GM21723 (cell line): Measurements from ENCODE around the gene ZCCHC7.
"Not testable (repeated sequence)": the region's sequence is repeated elsewhere in the genome, so short reads cannot be mapped to it uniquely, and the experiment has no call there.

ENCODE experiments used
- ATAC-seq: cut with Tn5 transposase; IDR thresholded peaks from one replicate; pipeline ENCODE4 v1.9.1; 2021; ENCODE audit warnings: mild to moderate bottlenecking, moderate library complexity; ENCODE audit not compliant: unreplicated experiment

Gene ZCCHC7

GRCh38 chr9:37290366-37290939 is 170.1 kb downstream of the ZCCHC7 start:
- ATAC-seq, result no peak

- no peak for ATAC-seq
Measured at GRCh38 chr9:37290940-37291485, 170.6 kb downstream of the ZCCHC7 start.

- ATAC-seq, result not testable (repeated sequence)
Measured at GRCh38 chr9:37291612-37292238, 171.4 kb downstream of the ZCCHC7 start.

DNA sequence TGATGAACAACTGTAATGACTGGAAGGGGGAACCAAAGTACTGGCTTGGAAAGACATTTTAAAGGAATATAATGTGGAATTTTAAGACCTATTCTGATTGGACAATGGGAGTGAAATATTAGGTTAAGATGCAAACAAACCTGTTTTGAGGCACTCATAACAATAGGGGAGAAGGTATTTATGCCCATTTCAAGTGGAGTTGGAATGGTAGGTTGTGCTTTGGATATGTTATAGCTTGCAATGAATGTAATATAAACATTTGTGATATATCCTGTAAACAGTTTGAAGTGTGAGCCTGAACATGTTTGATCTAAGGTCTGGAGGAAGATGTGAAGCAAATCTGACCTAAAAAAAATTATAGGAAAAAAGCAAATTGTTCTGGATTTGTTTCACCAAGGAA is 172.5 kb downstream of the ZCCHC7 start:
- no peak for ATAC-seq

- ATAC-seq, result peak; percentile 59
Measured at GRCh38 chr9:37293664-37294524, 173.5 kb downstream of the ZCCHC7 start.

DNA sequence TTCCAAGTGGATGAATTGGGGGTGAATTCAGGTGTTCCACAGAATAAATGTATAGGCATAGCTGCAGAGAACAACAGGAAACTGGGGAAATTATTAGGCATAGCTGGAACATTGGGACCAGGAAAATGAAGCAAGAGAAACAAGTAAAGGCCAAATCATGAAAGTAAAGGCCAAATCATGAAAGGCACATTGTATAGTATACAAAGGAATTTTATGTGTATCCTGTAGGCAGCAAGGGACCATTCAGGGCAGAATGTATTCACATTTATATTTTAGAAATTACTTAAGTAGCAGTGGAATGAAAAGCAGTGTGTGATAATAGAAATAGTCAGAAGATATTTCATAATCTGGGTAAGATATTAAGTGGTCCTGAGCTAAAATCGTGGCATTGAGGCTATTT is 174.8 kb downstream of the ZCCHC7 start:
- no peak for ATAC-seq

DNA sequence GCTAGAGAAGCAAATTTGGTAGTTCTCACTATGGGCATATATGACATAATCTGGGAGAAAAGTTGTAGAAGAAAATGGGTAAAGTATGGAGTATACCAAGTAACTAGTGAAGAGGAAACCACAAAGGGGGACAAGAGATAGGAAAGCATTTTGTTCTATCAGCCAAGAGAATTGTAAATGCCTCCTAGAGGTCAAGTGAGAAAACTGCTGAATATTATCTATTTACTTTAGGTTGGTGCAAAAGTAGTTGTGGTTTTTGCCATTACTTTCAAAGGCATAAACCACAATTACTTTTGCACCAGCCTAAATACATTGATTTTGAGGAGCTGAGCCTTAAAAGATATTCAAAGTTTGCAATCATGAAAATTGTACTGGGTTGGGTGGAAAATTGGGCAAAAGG is 175.4 kb downstream of the ZCCHC7 start:
- ATAC-seq, result no peak

- ATAC-seq, result no peak
Measured at GRCh38 chr9:37297592-37297991, 177.2 kb downstream of the ZCCHC7 start.

DNA sequence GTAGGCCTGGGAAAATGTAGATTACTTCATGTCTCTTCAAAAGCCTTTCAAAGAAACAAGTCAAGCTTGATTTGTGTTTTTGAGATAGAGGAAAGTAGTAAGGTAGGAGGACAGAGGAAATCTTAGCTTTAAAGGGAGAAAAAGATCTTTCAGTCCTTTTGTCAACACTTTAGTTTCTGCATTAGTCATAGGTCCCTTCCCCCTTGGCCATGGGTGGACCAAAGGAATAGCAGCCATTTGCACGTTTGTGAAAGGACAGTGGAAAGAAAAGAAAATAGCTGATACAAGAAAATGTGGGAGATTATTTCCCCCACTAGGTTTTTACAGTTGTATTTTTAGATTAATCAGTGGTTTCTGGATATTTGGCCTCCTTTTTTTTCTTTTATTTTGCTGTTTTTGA is 180.2 kb downstream of the ZCCHC7 start:
- peak; percentile 48 for ATAC-seq

GRCh38 chr9:37301042-37301853 is 180.9 kb downstream of the ZCCHC7 start:
- no peak for ATAC-seq

- no peak for ATAC-seq
Measured at GRCh38 chr9:37301854-37302172, 181.4 kb downstream of the ZCCHC7 start.

GRCh38 chr9:37302277-37302676 is 181.9 kb downstream of the ZCCHC7 start:
- peak; percentile 80 for ATAC-seq

DNA sequence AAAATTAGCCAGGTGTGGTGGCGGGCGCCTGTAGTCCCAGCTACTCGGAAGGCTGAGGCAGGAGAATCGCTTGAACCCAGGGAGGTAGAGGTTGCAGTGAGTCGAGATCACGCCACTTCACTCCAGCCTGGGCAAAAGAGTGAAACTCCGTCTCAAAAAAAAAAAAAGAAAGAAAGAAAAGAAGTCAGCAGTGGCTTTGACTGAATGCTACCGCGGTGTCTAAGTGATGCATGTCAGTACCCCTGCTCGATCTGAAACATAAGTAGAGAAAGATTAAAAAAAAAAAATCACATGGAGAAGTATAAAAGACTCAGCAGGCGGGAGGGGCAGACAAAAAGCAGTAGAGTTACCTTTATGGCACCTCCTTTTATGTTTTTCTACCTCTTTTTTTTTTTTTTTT is 182.9 kb downstream of the ZCCHC7 start:
- not testable (repeated sequence) for ATAC-seq

DNA sequence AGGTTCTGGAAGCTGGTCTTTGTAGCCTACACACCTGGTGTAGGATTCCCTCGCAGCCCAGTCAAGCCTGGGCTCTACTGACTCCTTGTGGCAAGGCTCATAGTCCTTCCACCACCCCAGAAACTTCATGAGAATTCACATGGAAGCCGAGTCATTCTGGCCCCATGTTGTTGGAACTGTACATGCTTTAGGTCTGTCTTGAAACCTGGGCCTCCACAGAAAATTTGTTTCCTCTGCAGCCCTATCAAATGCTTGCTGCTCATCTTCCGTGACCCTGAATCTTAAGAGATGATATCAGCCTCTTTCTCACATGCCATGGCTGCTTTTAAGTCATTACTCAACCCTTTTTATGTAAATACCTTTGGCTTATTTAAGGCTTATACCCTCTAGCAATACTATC is 188.8 kb downstream of the ZCCHC7 start:
- ATAC-seq, result no peak

DNA sequence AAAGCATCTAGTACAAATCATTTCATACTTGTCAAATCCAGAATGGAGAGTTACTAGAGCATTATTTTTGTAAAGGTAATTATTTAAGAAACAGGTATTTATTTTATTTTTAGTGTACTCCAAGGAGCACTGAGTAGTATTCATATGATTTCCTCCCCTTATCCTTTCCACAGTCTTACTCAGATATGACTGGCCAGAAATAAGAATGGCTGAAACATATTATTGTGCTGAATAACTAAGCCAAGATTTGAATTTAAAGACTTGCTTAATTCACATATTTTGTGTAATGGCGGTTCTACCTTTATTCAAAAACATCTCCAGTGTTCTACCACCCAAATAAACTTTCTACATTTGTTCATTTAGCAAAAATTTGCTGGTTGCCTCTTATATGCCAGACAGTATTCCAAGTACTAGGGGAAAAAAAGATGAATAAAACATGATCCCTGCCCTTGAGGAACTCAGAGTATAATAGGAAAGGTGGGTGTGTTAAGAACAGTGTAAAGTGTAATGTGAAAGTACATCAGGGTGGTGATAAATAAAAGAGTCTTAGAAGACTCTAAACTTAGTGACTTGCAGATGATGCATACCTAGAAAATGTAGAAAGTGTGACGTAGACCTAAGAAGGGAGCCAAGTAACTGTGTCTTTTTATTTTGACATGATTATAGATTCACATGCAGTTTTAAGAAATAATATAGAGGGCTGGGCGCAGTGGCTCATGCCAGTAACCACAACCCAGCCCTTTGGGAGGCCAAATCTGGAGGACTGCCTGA is 191.7 kb downstream of the ZCCHC7 start:
- no peak for ATAC-seq

DNA sequence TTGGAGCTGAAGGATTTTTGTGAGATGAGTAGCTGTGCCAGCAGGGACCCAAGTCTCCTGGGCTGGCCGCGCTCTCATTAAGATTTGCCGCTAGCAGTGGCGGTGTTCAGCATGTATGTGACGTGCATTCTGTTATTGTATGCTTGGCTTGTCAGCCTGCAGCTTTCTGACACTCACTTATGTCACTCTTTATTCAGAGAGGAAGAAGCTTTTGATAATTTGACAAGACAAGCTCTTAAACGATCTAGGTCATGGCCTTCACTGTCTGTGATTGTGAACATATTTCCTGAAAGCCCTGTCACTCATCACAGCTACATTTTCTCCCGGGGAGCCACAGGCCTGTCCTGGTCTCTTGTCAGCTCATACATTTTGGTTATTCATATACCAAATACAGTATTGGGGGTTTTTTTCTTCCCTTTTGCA is 203.9 kb downstream of the ZCCHC7 start:
- ATAC-seq, result peak; percentile 63

DNA sequence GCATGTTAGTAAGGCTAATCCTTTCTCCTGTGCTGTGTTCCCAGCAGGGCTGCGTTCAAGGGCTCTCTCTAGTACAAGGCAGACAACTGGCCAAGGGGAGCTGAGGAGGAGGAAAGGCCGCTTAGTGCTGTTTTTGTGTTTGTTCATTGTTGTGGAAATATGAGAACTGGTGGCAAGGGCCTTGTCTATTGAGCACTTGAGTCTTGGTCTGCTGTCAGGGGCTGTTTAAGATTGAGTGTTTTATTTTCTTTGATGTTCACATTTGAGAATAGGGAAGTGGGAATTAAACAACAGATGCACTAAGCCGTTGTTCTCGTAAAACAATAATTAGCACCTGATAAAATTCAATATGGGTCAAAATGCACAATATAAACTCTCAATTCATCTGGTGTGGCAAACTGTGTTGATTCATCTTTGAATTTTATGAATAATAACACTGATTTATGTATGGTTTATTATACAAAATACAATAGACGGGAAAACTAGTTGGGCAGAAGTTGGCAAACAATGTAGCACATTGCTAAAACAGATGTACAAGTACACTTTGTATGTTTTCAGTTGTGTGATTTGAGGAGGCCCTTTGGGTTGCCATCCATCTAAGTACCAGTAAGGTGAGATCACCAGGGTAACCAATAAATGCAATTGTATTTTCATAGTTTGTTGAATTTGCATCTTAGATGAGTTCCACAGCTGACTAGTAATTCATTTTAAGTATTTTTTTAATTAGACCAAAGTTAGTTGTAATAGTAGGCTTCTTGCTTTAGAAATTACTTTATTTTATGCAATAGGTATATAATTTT is 204.5 kb downstream of the ZCCHC7 start:
- peak; percentile 30 for ATAC-seq

GRCh38 chr9:37325778-37326177 is 205.4 kb downstream of the ZCCHC7 start:
- ATAC-seq, result no peak

GRCh38 chr9:37327553-37327952 is 207.2 kb downstream of the ZCCHC7 start:
- ATAC-seq, result no peak
